K562 (cell line): ENCODE data around the gene TRRAP.

Experiments used
- BHLHE40 ChIP-seq: IDR thresholded peaks from 2 replicates; pipeline ENCODE4 v1.6.1; 2011; ENCODE audit warnings: low read length, improper control_type of control experiment
- EGR1 ChIP-seq: fragments of 450-650 bp; conservative IDR thresholded peaks from 2 replicates; pipeline ENCODE4 v1.6.1; 2017; ENCODE audit warnings: mild to moderate bottlenecking
- EZH2 ChIP-seq: IDR thresholded peaks from 2 replicates; pipeline ENCODE4 v1.6.1; 2012; ENCODE audit warnings: low read depth, mild to moderate bottlenecking, inconsistent platforms, low read length, borderline replicate concordance
- MED1 ChIP-seq: sonication (generic); formaldehyde crosslinking; IDR thresholded peaks from 2 replicates; pipeline ENCODE4 v1.8.1; 2023; ENCODE audit warnings: missing genetic modification reagents, borderline replicate concordance
- NFE2L1 ChIP-seq: fragments of 450-650 bp; IDR thresholded peaks from 2 replicates; pipeline ENCODE4 v1.6.1; 2016; ENCODE audit warnings: missing genetic modification characterization, low read depth, mild to moderate bottlenecking, missing compliant biosample characterization, moderate library complexity, borderline replicate concordance
- POLR2AphosphoS5 ChIP-seq: IDR thresholded peaks from 2 replicates; pipeline ENCODE4 v1.6.1; 2011; ENCODE audit warnings: mild to moderate bottlenecking, low read depth, low read length, moderate library complexity; ENCODE audit not compliant: control insufficient read depth, insufficient read depth
- TAF1 ChIP-seq: IDR thresholded peaks from 2 replicates; pipeline ENCODE4 v1.6.1; 2011; ENCODE audit warnings: mild to moderate bottlenecking, low read length, moderate library complexity; ENCODE audit not compliant: insufficient read depth, control insufficient read depth, severe bottlenecking; ENCODE audit errors: extremely low read depth
- TBP ChIP-seq: optimal IDR thresholded peaks from 2 replicates; pipeline ENCODE3; 2011; ENCODE audit warnings: low read depth, low read length, improper control_type of control experiment
- TF ChIP-seq, protein P1 (sequence below), 3 experiments: IDR thresholded peaks in 2 of 3; conservative IDR thresholded peaks in 1 of 3; 2 replicates each; pipeline ENCODE4 v1.5.1; 2011 to 2012; ENCODE audit warnings: low read length in 3 of 3, mild to moderate bottlenecking in 3 of 3, control low read depth in 2 of 3, improper control_type of control experiment in 1 of 3, inconsistent platforms in 1 of 3, low read depth in 1 of 3, mixed read lengths in 1 of 3, moderate library complexity in 1 of 3; ENCODE audit not compliant: insufficient read depth in 2 of 3
- TF ChIP-seq, protein P2 (sequence below): fragments of 450-650 bp; formaldehyde crosslinking; IDR thresholded peaks from 2 replicates; pipeline ENCODE4 v1.4.0; 2020; ENCODE audit warnings: mild to moderate bottlenecking

DNA sequence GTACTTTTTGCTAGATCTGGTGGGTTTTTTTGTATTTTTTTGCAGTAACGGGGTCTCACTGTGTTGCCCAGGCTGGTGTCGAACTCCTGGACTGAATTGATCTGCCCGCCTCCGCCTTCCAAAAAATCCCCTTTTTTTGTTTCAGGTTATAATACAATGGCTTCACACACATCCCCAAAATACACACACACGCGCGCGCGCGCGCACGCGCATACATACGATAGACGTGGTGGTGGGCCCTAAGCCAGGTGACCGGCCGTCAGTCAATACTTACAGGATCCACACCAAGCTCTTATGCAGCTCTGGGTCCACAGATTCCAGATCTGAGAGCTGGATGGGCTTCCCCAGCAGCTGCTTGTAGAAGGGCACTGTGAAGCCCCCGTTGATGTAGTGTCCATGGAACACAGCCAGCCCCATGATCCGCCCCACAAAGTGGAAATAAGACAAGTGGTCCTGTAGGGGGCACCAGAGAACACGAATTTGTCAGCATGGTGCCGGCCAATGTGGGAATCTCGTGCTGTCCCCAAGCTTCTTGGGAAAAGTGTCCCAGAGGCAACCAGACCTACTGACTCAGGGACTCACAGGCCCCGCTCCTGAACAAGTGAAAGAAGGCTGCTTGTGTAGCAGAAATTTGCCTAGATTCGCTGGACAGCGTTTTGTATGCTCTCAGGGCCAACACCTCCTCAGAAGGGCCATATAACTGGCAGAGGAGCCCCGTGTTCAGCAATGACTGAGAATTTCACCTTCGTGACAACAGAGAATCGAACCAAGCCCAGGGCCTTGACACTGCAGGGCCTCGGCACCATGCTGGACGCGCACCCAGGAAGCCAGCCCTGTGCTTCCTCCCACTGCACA, 162.0 kb downstream of the TRRAP start:
- no peak for TF ChIP-seq TBP
- no peak for TF ChIP-seq MED1 (CRISPR knock-in tag)
- TF ChIP-seq, protein P1, sequence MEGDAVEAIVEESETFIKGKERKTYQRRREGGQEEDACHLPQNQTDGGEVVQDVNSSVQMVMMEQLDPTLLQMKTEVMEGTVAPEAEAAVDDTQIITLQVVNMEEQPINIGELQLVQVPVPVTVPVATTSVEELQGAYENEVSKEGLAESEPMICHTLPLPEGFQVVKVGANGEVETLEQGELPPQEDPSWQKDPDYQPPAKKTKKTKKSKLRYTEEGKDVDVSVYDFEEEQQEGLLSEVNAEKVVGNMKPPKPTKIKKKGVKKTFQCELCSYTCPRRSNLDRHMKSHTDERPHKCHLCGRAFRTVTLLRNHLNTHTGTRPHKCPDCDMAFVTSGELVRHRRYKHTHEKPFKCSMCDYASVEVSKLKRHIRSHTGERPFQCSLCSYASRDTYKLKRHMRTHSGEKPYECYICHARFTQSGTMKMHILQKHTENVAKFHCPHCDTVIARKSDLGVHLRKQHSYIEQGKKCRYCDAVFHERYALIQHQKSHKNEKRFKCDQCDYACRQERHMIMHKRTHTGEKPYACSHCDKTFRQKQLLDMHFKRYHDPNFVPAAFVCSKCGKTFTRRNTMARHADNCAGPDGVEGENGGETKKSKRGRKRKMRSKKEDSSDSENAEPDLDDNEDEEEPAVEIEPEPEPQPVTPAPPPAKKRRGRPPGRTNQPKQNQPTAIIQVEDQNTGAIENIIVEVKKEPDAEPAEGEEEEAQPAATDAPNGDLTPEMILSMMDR (IDR thresholded peaks at IDR 0.05 in 2 of 3, conservative IDR thresholded peaks at IDR 0.05 in 1 of 3; ENCODE audit: insufficient read depth in 2 of 3, low read depth in 1 of 3, low read length in 3 of 3) = peak; percentile 84 to 93 (median 90)
- no peak for TF ChIP-seq EZH2
- TF ChIP-seq, protein P2, sequence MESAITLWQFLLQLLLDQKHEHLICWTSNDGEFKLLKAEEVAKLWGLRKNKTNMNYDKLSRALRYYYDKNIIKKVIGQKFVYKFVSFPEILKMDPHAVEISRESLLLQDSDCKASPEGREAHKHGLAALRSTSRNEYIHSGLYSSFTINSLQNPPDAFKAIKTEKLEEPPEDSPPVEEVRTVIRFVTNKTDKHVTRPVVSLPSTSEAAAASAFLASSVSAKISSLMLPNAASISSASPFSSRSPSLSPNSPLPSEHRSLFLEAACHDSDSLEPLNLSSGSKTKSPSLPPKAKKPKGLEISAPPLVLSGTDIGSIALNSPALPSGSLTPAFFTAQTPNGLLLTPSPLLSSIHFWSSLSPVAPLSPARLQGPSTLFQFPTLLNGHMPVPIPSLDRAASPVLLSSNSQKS (CRISPR knock-in tag) = no peak
- TF ChIP-seq POLR2AphosphoS5 = no peak
- no peak for TF ChIP-seq EGR1
- TF ChIP-seq BHLHE40 = peak; percentile 71; the same call in 1 of the 2 replicates
- no peak for TF ChIP-seq TAF1
- no peak for TF ChIP-seq NFE2L1 (tag)
